WTC11 (cell line): Measurements from ENCODE around the gene PICALM. TPM values are rescaled to one million over a fixed set of nuclear protein-coding genes. Genes with fewer than 3 reads are reported as not detected.

Source experiments
- ATAC-seq: fragments of 200-7000 bp; cut with Tn5 transposase; 2 replicates; pipeline ENCODE4 v1.10.0; 2021; ENCODE audit warnings: mild to moderate bottlenecking, moderate library complexity
- CTCF ChIA-PET: fragments of 300-600 bp; sonication (Branson Sonifier 250); formaldehyde crosslinking; loops from one replicate; lab custom pipeline; 2021; ENCODE audit warnings: antibody characterized with exemption; lab: Charles Lee
- POLR2A ChIA-PET: fragments of 350-600 bp; sonication (Branson Sonifier 250); formaldehyde crosslinking; loops from one replicate; lab custom pipeline; 2021; ENCODE audit warnings: antibody characterized with exemption; lab: Charles Lee
- DNase-seq: peaks from one replicate; pipeline ENCODE4 v3.0.0; 2021; ENCODE audit warnings: low spot score
- H3K27ac Mint-ChIP-seq: 2 replicates; pipeline ENCODE4 v1.8.0; 2021; ENCODE audit warnings: mixed read lengths
- H3K27me3 Mint-ChIP-seq: 2 replicates; pipeline ENCODE4 v1.8.0; 2021; ENCODE audit warnings: low read depth, mild to moderate bottlenecking, moderate library complexity, mixed read lengths
- H3K36me3 Mint-ChIP-seq: 2 replicates; pipeline ENCODE4 v1.8.0; 2021; ENCODE audit warnings: mixed read lengths
- H3K4me1 Mint-ChIP-seq: 2 replicates; pipeline ENCODE4 v1.8.0; 2022; ENCODE audit warnings: mixed read lengths
- H3K4me3 Mint-ChIP-seq: 2 replicates; pipeline ENCODE4 v1.8.0; 2021; ENCODE audit warnings: mild to moderate bottlenecking, moderate library complexity, mixed read lengths
- H3K9me3 Mint-ChIP-seq: 2 replicates; pipeline ENCODE4 v1.8.0; 2021; ENCODE audit warnings: mixed read lengths
- CBFB ChIP-seq: sonication (generic); formaldehyde crosslinking; IDR thresholded peaks from 2 replicates; pipeline ENCODE4 v1.8.1; 2022; ENCODE audit warnings: mild to moderate bottlenecking, low read depth, missing genetic modification reagents
- FOXJ3 ChIP-seq: sonication (generic); formaldehyde crosslinking; IDR thresholded peaks from 2 replicates; pipeline ENCODE4 v1.9.0; 2021; ENCODE audit warnings: missing genetic modification reagents, mild to moderate bottlenecking, borderline replicate concordance
- FOXK1 ChIP-seq: sonication (generic); formaldehyde crosslinking; IDR thresholded peaks from 2 replicates; pipeline ENCODE4 v1.8.0; 2022; ENCODE audit warnings: mild to moderate bottlenecking, moderate library complexity, missing genetic modification reagents
- FOXP1 ChIP-seq: sonication (generic); formaldehyde crosslinking; IDR thresholded peaks from 2 replicates; pipeline ENCODE4 v1.8.0; 2022; ENCODE audit warnings: missing genetic modification reagents, mild to moderate bottlenecking, moderate library complexity, borderline replicate concordance
- FOXP4 ChIP-seq: sonication (generic); formaldehyde crosslinking; IDR thresholded peaks from 2 replicates; pipeline ENCODE4 v1.8.0; 2022; ENCODE audit warnings: mild to moderate bottlenecking, missing genetic modification reagents
- GRHL2 ChIP-seq: fragments of 250-450 bp; sonication (Bioruptor Pico); IDR thresholded peaks from 2 replicates; pipeline ENCODE4 v1.8.0; 2022; ENCODE audit warnings: mild to moderate bottlenecking, moderate library complexity; ENCODE audit not compliant: insufficient replicate concordance, severe bottlenecking
- GTF2I ChIP-seq: fragments of 250-450 bp; sonication (Bioruptor Pico); conservative IDR thresholded peaks from 2 replicates; pipeline ENCODE4 v1.4.0; 2021; ENCODE audit warnings: mild to moderate bottlenecking
- NFYB ChIP-seq: sonication (generic); formaldehyde crosslinking; conservative IDR thresholded peaks from 2 replicates; pipeline ENCODE4 v1.8.0; 2022; ENCODE audit warnings: low read depth, missing genetic modification reagents
- NR1H2 ChIP-seq: sonication (generic); formaldehyde crosslinking; IDR thresholded peaks from 2 replicates; pipeline ENCODE4 v1.9.0; 2021; ENCODE audit warnings: mild to moderate bottlenecking, moderate library complexity, missing genetic modification reagents
- NR3C1 ChIP-seq: sonication (generic); formaldehyde crosslinking; conservative IDR thresholded peaks from 2 replicates; pipeline ENCODE4 v1.8.1; 2023; ENCODE audit warnings: low read depth, mild to moderate bottlenecking, missing genetic modification reagents
- OVOL2 ChIP-seq: fragments of 250-450 bp; sonication (Bioruptor Pico); IDR thresholded peaks from 2 replicates; pipeline ENCODE4 v1.9.0; 2021; ENCODE audit warnings: mild to moderate bottlenecking, borderline replicate concordance
- RORB ChIP-seq: fragments of 250-450 bp; sonication (Bioruptor Pico); IDR thresholded peaks from 2 replicates; pipeline ENCODE4 v1.9.0; 2021; ENCODE audit warnings: mild to moderate bottlenecking
- SMAD3 ChIP-seq: sonication (generic); formaldehyde crosslinking; IDR thresholded peaks from 2 replicates; pipeline ENCODE4 v1.8.0; 2022; ENCODE audit warnings: missing genetic modification reagents, mild to moderate bottlenecking, borderline replicate concordance
- ZNF219 ChIP-seq: sonication (generic); formaldehyde crosslinking; IDR thresholded peaks from 2 replicates; pipeline ENCODE4 v1.8.0; 2023; ENCODE audit warnings: missing genetic modification reagents, mild to moderate bottlenecking, borderline replicate concordance
- ZNF671 ChIP-seq: fragments of 250-450 bp; sonication (Bioruptor Pico); IDR thresholded peaks from 2 replicates; pipeline ENCODE4 v1.8.0; 2021; ENCODE audit warnings: mild to moderate bottlenecking
- total RNA-seq: library from RNA; stranded (reverse); gene quantifications from 3 replicates; pipeline ENCODE4 v1.2.3, GENCODE V29; 2021
- TF ChIP-seq, protein P1 (sequence below): sonication (generic); formaldehyde crosslinking; IDR thresholded peaks from 2 replicates; pipeline ENCODE4 v1.8.1; 2022; ENCODE audit warnings: low read depth, missing genetic modification reagents, borderline replicate concordance
- TF ChIP-seq, protein P2 (sequence below): sonication (generic); formaldehyde crosslinking; IDR thresholded peaks from 2 replicates; pipeline ENCODE4 v1.8.0; 2023; ENCODE audit warnings: missing genetic modification reagents, mild to moderate bottlenecking, borderline replicate concordance
- TF ChIP-seq, protein P3 (sequence below): fragments of 250-450 bp; sonication (Bioruptor Pico); IDR thresholded peaks from 2 replicates; pipeline ENCODE4 v2.1.2; 2022; ENCODE audit warnings: mild to moderate bottlenecking, moderate library complexity

The PICALM gene
- total RNA-seq, 1 experiment from 2014 or later = 69.9 TPM

DNA sequence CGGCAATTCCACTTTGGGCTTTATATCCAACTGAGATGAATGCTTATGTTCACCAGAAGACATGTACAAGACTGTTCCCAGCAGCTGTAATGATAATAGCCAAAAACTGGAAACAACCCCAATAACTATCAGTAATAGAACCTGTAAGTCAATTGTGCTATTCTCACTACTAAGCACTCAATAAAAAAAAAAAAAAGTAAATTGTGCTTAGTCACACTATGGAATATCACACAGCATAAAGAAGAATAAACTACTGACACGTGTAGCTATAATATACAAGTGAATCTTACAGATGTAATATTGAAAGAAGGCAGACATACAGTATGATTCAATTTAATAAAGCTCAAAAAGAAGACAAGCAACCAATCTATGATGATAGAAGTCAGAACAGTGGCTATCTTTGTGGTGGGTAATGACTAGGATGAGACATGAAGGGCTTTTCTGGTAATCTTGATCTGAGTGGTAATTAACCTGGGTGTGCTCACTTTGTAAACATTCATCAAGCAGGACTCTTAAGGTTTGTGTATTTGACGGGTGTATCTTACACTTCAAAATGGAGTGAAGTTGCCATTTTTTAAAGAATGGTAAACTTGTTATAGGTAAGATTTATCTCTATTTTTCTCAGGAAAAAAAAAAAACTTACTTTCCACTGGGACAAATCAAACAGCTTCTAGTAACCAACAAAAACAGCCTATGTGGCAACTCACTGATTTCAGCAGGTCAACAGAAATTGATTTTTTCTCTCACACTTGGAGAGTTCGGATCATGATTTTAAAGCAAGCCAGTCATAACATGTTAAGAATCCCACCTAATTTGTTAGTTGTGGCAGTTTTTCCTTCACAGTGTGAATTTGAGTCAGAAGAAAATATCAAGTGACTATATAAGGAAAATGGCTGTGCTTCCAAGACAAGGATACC is 129.5 kb downstream of the PICALM start:
- Mint-ChIP-seq H3K36me3 (peaks cover 3% of the 10 kb centered on the region; the same call in 1 of the 2 replicates), H3K4me1 (peaks cover 4% of the 10 kb centered on the region; the same call in 1 of the 2 replicates), H3K4me3 (no peak overlapping the region), H3K27me3 (peaks cover 14% of the 10 kb centered on the region), H3K27ac (no peak overlapping the region), H3K9me3 (peaks cover 12% of the 10 kb centered on the region)
- DNase-seq (no peak), ATAC-seq (no peak)
- ChIA-PET POLR2A (no interaction called here), CTCF (interaction anchor here (0.9 kb wide), 1 partner anchor 84 kb away, joined by 3 read pairs; the partner anchor contains the start of gene CCDC83)
- no peak for TF ChIP-seq CBFB (CRISPR knock-in tag)
- no peak for TF ChIP-seq ZNF219 (CRISPR knock-in tag)
- no peak for TF ChIP-seq FOXP4

GRCh38 chr11:85937835-85938234 is 131.0 kb downstream of the PICALM start:
- ATAC-seq (no peak), DNase-seq (no peak)
- Mint-ChIP-seq H3K4me1 (peaks cover 4% of the 10 kb centered on the region; the same call in 1 of the 2 replicates), H3K4me3 (no peak overlapping the region), H3K36me3 (peaks cover 3% of the 10 kb centered on the region; the same call in 1 of the 2 replicates), H3K9me3 (peaks cover 12% of the 10 kb centered on the region), H3K27ac (no peak overlapping the region), H3K27me3 (peaks cover 27% of the 10 kb centered on the region)
- ChIA-PET CTCF (no interaction called here), POLR2A (no interaction called here)
- no peak for TF ChIP-seq OVOL2
- TF ChIP-seq RORB (CRISPR knock-in tag) = no peak
- TF ChIP-seq FOXP1 (CRISPR knock-in tag) = no peak
- no peak for TF ChIP-seq FOXK1
- no peak for TF ChIP-seq SMAD3
- TF ChIP-seq, protein P1, sequence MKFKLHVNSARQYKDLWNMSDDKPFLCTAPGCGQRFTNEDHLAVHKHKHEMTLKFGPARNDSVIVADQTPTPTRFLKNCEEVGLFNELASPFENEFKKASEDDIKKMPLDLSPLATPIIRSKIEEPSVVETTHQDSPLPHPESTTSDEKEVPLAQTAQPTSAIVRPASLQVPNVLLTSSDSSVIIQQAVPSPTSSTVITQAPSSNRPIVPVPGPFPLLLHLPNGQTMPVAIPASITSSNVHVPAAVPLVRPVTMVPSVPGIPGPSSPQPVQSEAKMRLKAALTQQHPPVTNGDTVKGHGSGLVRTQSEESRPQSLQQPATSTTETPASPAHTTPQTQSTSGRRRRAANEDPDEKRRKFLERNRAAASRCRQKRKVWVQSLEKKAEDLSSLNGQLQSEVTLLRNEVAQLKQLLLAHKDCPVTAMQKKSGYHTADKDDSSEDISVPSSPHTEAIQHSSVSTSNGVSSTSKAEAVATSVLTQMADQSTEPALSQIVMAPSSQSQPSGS (CRISPR knock-in tag) = no peak
- no peak for TF ChIP-seq GRHL2 (CRISPR knock-in tag)
- TF ChIP-seq NR3C1 (CRISPR knock-in tag) = no peak
- no peak for TF ChIP-seq NFYB (CRISPR knock-in tag)
- no peak for TF ChIP-seq NR1H2 (CRISPR knock-in tag)
- TF ChIP-seq FOXJ3 (CRISPR knock-in tag) = no peak
- TF ChIP-seq, protein P2, sequence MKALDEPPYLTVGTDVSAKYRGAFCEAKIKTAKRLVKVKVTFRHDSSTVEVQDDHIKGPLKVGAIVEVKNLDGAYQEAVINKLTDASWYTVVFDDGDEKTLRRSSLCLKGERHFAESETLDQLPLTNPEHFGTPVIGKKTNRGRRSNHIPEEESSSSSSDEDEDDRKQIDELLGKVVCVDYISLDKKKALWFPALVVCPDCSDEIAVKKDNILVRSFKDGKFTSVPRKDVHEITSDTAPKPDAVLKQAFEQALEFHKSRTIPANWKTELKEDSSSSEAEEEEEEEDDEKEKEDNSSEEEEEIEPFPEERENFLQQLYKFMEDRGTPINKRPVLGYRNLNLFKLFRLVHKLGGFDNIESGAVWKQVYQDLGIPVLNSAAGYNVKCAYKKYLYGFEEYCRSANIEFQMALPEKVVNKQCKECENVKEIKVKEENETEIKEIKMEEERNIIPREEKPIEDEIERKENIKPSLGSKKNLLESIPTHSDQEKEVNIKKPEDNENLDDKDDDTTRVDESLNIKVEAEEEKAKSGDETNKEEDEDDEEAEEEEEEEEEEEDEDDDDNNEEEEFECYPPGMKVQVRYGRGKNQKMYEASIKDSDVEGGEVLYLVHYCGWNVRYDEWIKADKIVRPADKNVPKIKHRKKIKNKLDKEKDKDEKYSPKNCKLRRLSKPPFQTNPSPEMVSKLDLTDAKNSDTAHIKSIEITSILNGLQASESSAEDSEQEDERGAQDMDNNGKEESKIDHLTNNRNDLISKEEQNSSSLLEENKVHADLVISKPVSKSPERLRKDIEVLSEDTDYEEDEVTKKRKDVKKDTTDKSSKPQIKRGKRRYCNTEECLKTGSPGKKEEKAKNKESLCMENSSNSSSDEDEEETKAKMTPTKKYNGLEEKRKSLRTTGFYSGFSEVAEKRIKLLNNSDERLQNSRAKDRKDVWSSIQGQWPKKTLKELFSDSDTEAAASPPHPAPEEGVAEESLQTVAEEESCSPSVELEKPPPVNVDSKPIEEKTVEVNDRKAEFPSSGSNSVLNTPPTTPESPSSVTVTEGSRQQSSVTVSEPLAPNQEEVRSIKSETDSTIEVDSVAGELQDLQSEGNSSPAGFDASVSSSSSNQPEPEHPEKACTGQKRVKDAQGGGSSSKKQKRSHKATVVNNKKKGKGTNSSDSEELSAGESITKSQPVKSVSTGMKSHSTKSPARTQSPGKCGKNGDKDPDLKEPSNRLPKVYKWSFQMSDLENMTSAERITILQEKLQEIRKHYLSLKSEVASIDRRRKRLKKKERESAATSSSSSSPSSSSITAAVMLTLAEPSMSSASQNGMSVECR (CRISPR knock-in tag) = no peak
- TF ChIP-seq GTF2I (CRISPR knock-in tag) = no peak
- TF ChIP-seq, protein P3, sequence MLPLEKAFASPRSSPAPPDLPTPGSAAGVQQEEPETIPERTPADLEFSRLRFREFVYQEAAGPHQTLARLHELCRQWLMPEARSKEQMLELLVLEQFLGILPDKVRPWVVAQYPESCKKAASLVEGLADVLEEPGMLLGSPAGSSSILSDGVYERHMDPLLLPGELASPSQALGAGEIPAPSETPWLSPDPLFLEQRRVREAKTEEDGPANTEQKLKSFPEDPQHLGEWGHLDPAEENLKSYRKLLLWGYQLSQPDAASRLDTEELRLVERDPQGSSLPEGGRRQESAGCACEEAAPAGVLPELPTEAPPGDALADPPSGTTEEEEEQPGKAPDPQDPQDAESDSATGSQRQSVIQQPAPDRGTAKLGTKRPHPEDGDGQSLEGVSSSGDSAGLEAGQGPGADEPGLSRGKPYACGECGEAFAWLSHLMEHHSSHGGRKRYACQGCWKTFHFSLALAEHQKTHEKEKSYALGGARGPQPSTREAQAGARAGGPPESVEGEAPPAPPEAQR = no peak
- no peak for TF ChIP-seq ZNF671 (CRISPR knock-in tag)
